Activated T-helper 1 cell treated with Interleukin-2 at 50 U/mL for 16 hours (primary cell): ENCODE data around the gene ARL8A.
"Not testable (repeated sequence)": the region's sequence is repeated elsewhere in the genome, so short reads cannot be mapped to it uniquely, and the experiment has no call there.

Source experiments
- DNase-seq: peaks from one replicate; pipeline ENCODE4 v3.0.0-alpha.2; 2020; ENCODE audit warnings: low read depth

The ARL8A gene

DNA sequence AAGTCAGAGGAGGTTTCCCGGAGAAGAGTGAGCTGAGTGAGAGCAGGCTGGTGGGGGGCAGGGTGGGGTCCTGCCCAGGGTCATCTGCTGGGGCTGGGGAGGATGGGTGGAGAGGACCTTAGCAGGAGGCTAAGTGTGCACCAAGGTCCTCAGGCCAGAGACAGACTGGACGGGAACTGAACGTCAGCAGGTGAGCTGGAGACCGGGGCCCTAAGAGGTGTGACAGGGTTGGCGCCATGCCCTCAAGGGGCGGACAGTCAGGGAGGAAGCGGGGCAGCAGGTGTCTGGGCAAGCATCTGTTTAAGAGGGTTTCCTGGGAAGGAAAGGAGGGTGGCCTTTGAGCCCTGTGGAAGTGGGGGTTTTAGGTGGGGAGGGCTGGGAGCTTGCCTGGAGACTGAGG, 29.5 kb upstream of the ARL8A start:
- DNase-seq: no peak

DNA sequence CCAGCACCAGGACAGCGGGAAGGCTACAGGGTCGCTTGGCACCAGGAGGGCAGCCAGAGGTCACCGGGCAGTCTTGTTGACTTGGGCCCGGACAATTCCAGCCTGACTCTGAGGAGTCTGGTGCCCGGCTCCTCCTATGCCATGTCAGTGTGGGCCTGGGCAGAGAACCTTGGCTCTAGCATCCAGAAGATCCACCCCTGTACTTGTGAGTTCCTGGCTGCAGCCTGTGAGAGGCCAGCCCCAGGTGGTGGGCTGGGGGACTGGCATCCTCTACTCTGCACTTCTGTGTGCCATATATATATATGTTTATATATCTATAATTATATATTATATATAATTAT, 27.4 kb upstream of the ARL8A start:
- DNase-seq: no peak

DNA sequence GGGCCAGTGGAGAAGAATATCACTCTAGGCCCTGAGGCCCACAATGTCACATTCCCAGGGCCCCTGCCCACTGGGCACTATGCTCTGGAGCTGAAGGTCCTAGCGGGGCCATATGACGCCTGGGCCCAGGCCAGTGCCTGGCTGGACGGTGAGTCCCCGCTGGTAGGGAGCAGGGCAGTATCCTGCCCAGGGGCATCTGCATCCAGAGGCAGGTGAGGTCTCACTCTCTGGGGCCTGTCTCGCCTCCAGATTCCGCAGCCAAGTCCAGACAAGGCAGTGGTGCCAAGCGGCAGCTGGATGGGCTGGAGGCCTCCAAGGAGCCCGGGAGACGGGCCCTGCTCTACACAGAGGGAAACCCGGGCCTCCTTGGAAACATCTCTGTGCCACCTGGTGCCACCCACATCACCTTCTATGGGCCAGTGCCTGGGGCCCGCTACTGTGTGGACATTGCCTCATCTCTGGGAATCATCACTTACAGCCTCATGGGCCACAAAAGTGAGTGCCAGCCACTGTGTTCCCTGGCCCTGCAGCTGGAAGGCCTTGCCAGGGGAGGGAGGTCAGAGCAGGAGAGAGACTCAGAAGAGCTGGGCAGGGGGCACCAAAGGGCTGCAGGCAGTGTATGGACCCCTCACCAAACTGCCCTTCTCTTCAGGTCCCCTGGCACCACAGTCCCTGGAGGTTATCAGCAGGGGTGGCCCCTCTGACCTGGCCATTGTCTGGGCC, 26.9 kb upstream of the ARL8A start:
- DNase-seq: no peak

DNA sequence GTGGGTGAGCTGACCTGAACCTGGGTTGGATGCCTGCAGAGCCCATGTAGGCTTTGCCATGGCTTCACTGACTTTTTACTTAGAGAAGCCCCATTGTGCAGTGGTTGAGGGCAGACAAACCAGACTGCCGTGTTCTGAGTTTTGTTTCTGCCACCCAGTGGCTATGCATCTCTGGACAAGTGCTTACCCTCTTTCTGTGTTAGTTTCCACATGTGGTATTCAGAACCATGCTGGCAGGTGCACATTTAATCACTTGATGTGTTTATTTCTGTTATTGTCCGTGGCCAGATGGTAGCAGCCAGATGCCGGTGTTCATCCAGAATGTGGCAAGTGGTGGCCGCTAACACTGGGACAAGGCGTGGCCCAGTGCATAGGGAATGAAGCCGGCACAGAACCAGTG, 26.2 kb upstream of the ARL8A start:
- DNase-seq: no peak

DNA sequence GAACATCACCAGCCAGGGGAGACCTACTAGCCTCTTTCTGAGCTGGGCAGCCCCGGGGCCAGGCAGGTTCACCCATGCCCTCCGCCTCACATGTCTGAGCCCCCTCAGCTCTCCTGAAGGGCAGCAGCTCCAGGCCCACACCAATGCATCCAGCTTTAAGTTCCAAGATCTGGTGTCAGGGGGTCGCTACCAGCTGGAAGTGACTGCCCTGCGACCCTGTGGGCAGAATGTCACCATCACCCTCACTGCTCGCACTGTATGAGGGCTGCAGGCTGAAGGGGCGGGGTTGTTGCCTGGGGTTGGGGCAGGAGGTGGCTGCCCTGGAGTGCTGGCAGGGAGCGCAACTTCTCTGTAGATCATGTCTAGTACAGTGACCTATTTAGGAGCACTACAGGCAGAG, 24.3 kb upstream of the ARL8A start:
- no peak for DNase-seq

DNA sequence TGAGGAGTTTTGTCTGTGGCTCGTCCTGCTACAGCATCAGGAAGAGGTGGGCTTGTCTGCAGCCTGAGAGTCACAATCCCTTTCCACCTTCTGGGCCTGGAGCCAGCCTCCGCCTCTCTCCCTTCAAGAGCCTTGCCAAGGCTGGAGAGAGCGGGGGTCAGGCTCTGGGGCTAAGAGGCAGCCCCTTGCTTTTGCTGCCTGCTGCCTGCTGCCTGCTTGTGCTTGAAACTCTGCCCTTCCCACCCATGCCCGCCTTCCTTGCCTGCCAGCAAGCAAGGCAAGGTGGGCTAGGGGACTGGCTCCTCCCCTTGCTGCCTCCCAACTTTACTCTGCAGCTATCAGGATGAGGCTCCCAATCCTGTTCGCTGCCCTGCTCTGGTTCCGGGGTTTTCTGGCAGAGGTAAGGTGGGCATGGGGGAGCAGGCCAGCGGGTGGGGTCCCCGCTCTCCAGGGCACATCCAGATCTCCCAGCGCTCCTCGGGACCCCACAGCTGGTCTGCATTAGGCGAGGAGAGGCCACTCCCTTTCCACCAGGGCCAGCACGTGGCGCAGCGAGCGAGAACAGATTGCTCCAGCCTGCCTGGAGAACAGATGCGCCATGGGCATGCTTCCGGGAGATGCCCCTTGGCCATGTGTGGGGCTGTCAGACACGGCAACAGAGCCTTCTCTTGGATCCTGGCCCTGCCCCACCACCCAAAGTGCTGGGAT, 23.3 kb upstream of the ARL8A start:
- DNase-seq: no peak

DNA sequence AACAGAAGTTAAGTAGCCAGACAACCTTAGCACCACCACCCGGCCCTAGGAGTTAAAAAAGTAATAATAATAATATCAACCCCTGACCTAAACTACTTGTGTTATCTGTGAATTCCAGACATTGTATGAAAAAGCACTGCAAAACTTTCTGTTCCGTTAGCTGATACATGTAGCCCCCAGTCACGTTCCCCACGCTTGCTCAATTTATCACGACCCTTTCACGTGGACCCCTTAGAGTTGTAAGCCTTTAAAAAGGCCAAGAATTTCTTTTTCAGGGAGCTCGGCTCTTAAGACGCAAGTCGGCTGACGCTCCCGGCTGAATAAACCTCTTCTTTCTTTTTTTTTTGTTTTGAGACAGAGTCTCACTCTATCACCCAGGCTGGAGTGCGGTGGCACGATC, 22.5 kb upstream of the ARL8A start:
- not testable (repeated sequence) for DNase-seq

DNA sequence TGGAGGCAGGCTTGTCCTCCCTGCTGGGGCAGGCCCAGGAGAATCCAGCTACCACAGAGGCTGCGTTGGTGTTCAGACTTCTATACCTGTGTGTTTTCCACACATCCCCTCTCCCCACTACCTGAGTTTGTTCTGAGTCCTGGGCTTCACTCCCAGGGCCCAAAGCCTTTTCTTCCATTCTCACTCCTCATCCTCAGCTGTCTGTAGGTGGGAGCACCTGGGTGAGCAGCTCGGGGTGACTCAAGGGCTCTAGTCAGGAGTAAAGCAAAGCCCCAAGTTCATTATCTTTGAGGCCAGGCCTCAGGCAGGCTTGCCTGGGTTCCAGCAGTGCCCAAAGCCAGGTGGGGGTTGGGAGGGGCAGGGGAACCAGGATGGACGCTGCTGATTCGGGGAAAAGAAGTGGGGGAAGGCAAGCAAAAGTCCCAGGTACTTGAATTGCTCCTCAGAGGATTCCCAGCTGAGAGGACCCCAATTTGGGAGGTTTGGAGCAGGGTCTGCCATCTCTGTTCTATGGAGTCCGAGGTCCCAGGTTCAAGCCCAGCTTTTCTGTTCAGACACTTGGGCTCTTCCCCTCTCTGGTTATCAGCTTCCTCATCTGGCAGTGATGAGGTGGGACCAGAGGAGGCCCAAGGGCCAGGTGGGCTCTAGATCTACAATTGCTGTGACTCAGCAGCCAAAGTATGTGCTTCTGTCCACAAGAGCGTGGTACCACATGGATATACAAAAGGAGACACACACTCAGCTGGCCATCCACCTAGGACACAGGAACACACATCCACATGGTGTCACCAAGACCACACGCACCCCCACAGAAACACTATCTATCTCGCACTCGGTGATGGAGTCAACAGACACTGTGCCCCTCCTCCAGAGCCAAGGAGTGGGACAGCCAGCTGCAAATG, 21.7 kb upstream of the ARL8A start:
- DNase-seq: no peak

DNA sequence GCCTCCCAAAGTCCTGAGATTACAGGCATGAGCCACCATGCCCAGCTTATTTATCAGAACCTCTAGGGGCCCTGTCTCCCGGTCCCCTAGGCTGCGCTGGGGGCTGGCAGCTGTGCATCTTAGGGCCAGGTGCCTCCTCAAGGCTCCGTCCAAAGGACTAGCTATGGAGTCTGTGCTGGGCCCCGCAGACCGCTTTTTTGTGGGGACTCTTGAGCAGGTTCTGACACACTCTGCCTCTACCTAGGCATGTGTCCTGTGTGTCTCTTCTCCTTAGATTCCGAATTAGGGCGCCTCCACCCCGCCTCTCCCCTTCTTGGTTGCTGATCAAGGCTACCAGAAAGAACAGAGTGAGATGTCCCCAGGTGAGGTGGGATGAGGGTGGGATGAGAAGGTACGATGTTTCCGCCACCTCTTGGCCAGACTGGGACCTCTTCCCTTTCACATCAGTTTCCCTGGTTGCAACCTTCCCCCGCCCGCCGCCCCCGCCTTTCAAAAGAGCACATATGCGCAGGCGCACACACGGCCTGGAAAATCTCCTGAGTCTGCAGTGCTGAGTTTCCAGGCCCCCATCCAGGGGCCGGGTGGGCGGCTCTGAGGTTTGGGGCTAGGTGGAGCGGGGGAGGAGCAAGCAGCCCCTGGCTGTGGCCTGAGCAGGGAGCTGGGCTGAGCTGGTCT, 20.9 kb upstream of the ARL8A start:
- DNase-seq: no peak

DNA sequence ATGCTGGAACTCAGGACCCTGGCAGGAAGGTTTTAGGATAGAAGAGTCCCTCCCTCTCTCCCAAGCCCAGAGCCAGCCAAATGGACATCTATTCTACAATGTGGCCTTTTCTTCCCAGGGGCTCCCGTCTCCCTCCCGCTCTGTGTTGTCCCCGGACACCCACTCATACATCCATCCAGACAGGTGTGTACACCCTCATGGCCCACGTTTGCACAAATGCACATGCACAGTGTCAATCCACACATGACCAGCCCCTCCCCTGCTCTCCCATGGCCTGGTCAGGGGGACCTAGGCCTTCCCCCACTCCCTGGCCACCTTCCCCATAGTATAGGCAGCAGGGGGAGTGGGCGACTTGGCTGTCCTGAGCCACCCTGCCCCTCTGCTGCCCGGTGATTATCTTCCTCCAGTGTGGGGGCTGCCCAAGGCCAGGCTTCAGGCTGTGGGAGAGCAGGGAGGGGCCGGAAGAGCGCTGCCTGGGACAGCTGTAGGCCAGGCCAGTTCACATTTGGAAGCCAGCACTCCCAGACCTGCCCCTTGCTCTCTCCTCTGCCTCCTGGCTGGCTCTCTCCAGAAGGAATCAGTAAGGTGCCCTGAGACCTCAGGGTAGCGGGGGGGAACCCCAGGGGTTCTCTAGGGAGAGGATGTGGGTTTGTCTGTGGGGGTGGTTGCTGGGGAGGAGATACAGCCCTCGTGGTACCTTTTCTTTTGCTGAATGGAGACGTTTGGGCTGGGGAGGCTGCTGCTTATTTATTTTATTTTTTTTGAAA, 19.9 kb upstream of the ARL8A start:
- DNase-seq: peak; percentile 59

DNA sequence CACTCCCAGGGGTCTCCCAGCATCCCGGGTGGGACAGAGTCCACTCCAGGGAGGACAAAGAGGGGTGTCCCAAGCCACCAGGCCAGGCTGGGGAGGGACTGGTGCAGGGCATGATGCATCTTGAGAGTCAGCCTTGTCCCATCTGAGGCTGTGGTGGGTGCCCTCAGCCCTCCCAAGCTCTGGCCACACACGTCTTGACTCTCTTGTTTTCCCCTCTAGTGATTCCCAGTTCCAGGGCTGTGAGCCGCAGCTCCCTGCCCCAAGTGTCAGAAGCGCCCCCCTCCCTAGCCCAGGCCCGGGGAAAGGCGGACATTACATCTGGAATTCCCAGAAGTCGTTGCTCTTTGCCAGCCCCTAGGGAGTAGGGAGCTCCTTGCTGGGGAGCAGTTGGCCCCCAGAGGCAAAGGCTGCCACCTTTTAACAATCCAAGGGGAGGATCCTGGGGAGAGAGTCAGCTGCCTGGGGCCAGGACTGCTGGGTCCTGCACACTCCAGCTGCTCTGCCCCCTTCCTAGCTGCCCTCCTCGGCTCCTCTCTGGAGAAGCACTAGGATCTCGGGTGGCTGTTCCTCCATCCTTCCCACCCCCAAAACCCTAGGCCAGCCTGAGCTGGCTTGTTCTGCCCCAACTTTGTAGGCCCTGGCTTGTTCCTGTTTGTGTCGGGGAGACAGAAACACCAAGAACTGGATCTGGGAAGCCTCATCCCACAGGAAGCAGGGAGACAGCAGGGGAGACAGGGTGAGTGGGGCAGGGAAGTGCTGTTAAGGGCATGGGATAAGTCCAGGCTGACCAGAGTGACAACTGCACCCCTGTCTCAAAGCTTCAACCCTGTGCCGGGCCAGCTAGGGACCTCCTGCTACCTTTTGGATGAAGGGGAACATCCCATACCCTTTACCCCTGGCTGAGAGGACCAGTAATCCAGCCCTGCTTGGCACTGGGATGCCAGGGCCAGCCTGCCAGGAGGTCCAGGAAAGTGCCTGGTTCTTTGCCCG, 19.0 kb upstream of the ARL8A start:
- no peak for DNase-seq

DNA sequence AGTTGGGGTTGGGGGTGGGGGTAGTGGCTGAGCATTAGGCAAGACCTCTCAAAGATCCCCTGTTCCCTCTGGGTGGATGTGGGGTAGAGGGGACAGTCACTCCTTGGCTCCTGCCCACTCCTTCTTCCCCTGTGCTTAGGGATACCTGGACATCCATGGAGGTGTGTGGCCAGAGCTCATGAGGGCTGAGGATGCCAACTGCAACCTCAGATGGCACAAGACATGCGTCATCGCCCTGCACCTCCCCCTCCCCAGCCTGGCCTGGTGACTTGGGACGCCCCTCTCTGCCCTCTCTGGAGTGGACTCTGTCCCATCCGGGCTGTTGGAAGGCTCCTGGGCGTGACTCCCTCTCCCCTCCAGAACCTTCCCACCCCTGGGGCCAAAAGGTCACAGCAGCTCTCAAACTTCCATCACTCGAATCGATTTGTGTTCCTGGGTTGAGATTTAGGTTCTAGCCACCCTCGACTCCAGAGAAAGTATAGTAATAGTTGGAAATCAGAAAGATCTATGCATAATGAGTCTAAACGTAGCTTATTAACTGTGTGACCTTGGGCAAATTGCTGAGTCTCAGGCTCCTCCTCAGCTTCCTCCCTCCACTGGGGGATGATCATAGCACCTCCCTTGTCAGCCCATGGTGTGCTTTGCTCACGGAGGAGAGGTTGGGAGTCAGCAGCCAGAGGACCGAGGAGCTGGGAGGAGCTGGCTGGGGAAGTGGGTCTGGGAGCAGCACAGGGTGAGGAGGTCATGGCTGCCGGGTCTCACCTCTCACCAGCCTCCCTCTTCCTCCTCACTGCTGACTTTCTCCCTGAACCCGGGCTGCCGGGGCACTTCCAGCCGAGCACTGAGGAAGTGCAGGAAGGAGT, 18.1 kb upstream of the ARL8A start:
- no peak for DNase-seq

DNA sequence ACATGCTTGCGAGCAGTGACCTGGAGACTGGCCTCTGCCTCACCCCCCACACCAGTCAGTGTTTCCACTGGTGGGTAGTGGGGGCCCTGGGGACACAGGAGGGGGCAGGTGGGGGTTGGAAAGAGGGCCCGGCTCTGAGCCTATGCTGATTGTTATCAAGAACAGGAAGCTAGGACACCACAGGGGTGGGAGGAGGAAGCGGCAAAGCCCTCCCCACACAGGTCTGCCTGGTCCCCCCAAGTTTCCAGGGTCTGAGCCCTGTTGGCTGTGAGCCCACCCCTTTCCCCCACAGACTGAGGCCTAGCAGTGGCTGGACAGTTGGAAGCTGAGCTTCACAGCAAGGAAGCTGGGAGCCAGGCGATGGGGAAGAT, 17.5 kb upstream of the ARL8A start:
- peak; percentile 35 for DNase-seq

DNA sequence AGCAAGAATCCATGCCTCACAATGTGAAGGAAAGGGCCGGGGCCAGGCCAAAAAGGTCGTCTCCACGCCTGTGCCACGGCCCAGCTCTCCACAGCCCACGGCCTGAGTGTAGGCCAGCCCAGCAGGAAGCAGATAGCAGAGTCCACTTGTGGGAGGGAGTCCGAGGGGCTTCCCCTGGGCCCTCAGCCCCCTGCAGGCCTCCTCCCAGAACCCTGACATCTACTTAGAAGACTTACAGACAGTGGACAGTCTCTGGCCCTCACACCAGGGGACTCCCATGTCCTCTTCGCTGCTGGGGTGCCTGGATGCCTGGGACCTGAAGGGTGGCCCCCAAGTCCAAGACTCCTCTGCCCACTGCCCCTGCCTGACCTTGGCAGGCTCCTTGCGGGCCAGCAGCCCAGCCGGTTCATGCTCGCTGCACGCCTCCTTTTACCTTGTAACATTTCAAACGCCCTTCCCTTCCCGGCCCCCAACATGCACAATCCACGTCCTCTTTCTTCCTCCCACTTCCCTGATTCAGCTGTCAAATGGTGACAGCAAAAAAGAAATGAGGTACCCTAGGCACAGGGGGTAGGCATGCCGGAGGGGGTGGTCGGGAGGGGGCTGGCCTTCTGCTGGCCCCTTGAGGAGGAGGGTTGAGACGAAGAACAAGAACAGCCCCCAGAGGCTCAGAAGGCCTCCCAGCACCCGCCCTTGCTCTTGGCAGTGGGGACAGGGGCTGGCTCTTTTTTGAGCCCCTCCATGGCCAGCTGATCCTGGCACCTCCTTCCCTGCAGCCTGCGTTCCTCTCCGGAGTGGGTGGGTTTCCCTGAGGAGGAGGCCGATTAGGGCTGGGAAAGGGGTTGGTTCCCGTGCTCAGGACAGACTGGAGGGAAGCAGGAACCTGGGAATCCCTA, 16.9 kb upstream of the ARL8A start:
- no peak for DNase-seq

DNA sequence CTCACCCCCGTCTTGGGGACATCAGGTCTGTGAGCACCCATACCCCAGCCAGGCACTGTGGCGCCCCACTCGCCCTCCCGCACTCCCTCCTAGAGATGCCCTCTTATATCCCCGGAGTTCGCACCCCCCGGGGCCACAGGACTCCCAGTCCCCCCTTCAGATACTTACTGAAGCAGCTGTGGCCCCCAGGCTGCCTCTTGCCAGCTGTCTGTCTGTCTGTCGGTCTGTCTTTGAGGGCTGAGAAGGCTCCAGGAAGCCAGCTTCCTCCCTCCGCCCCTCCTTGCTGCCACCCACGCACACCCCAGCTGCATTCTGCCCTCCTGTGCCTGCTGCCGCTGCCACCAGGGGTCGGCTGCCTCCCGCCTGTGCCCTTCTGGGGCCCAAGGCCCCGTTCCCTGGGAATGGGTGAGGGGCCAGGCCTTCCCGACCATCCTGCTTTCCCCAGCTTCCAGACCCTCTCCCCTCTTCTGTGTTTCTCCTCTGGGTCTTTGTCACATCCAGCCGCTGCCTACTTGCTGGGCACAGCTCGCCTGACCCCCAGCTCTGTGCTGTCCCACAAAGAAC, 15.9 kb upstream of the ARL8A start, which contains the start of gene PTPN7:
TSS of gene PTPN7 (minus strand) at position 226 of the 564 bp plus-strand sequence. CDS start 1,200 bp downstream, outside the sequence.
- peak; percentile 66 for DNase-seq

DNA sequence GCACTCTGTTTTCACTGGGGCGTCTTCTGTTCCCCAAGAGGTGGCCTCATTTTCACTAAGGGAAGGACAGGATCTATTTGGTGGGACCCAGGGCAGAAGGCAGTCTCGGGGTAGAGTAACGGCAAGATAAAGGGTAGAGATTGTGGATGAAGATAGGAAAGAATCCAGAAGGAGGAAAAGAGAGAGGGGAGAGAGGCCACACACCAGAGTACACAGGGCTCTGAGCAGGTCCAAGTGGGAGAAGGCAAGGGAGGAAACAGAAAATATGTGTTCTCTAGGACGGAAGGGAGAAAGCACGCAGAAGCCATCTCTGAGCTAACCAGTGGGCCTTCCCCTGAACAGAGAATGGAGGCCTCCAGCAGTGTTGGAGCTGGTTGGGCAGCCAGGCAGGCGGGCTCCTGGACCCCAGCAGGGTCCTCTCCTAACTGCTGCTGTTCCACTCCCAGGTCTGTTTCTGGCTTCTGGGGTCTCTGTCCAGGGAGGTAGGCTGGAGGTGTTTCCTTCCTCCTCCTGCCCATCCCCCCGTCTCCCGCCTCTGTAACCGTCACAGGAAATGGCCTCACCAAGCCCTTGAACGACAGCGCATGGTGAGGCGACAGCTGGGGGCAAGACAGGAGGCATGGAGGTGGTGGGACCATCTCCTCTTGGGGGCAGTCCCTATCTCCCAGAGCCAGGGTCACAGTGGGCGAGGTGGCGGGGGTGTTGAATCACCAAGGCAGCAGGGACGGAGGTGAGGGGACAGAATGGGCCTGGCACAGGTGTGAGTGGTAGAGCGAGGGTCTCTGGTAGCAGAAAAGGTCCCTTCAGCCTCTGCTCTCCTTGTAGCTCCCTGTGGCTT, 15.2 kb upstream of the ARL8A start:
- peak; percentile 33 for DNase-seq
